CD4-positive, alpha-beta T cell (primary cell): Measurements from ENCODE around the gene MED20. TPM values are rescaled to one million over a fixed set of nuclear protein-coding genes. Genes with fewer than 3 reads are reported as not detected.
A peak's percentile ranks its signal among the peaks of the same experiment; 100 is the strongest.

ENCODE experiments used
- ATAC-seq: fragments of 200-7000 bp; cut with Tn5 transposase; one replicate; pipeline ENCODE4 v1.10.0; 2022; ENCODE audit warnings: mild to moderate bottlenecking; ENCODE audit not compliant: poor library complexity
- CTCF ChIA-PET: fragments of 350-600 bp; sonication (Branson Sonifier 250); formaldehyde crosslinking; loops from one replicate; lab custom pipeline; 2021; ENCODE audit warnings: antibody characterized with exemption, inconsistent platforms; lab: Charles Lee
- POLR2A ChIA-PET: fragments of 350-600 bp; sonication (Branson Sonifier 250); formaldehyde crosslinking; loops from one replicate; lab custom pipeline; 2021; ENCODE audit warnings: antibody characterized with exemption, inconsistent platforms; lab: Charles Lee
- DNase-seq, 14 experiments: peaks; one replicate each; pipeline ENCODE4 v3.0.0-alpha.2; 2013 to 2020; ENCODE audit warnings: mixed read lengths in 2 of 14
- H3K27ac ChIP-seq, 2 donors: one replicate each; pipeline versions ENCODE4 v1.5.1 to v1.7.0; 2013; ENCODE audit warnings: low read length in 2 of 2, low read depth in 1 of 2, mild to moderate bottlenecking in 1 of 2
- H3K27me3 ChIP-seq, 2 experiments: 1 replicate in 1 of 2; 2 replicates in 1 of 2; pipeline versions ENCODE4 v1.6.1 to v1.7.0; 2013; ENCODE audit warnings: low read length in 2 of 2, control low read depth in 1 of 2, mild to moderate bottlenecking in 1 of 2, moderate library complexity in 1 of 2; ENCODE audit not compliant: insufficient read depth in 2 of 2, control insufficient read depth in 1 of 2
- H3K36me3 ChIP-seq: one replicate; pipeline ENCODE4 v1.6.1; 2013; ENCODE audit warnings: low read length, control low read depth; ENCODE audit not compliant: insufficient read depth
- H3K4me1 ChIP-seq: one replicate; pipeline ENCODE4 v1.6.1; 2013; ENCODE audit warnings: low read length, control low read depth; ENCODE audit not compliant: insufficient read depth
- H3K4me3 ChIP-seq: one replicate; pipeline ENCODE4 v1.5.1; 2013; ENCODE audit warnings: mild to moderate bottlenecking, low read length, moderate library complexity
- H3K9me3 ChIP-seq, 2 experiments: 1 replicate in 1 of 2; 2 replicates in 1 of 2; pipeline versions ENCODE4 v1.6.1 to v1.7.0; 2013; ENCODE audit warnings: low read length in 2 of 2, mild to moderate bottlenecking in 2 of 2, control low read depth in 1 of 2, moderate library complexity in 1 of 2; ENCODE audit not compliant: control insufficient read depth in 1 of 2, insufficient read depth in 1 of 2
- H3K27ac Mint-ChIP-seq: one replicate; pipeline ENCODE4 v1.8.0; 2020; ENCODE audit warnings: mixed read lengths
- H3K27me3 Mint-ChIP-seq: one replicate; pipeline ENCODE4 v1.8.0; 2021; ENCODE audit warnings: mixed read lengths
- H3K36me3 Mint-ChIP-seq: one replicate; pipeline ENCODE4 v1.8.0; 2021; ENCODE audit warnings: low read depth, mixed read lengths
- H3K4me1 Mint-ChIP-seq: one replicate; pipeline ENCODE4 v1.8.0; 2021; ENCODE audit warnings: low read depth, mixed read lengths
- H3K4me3 Mint-ChIP-seq: one replicate; pipeline ENCODE4 v1.8.0; 2020; ENCODE audit warnings: mild to moderate bottlenecking, mixed read lengths
- H3K9me3 Mint-ChIP-seq: one replicate; pipeline ENCODE4 v1.8.0; 2020; ENCODE audit warnings: mixed read lengths
- intact Hi-C, 2 experiments: fragments of 100-400 bp; cut with DNase I in 1 of 2; cut with micrococcal nuclease in 1 of 2; formaldehyde crosslinking; loops; one replicate each; pipeline versions ENCODE4 v1.15.1 to v1.9.0; 2023 to 2025; cut with DNase I, micrococcal nuclease
- total RNA-seq, 174 experiments: library from RNA in 2 of 174; stranded (reverse) in 2 of 174; gene quantifications; one replicate each; pipeline ENCODE4 v1.2.3 and lab custom pipeline; 2021 to 2026
- TF ChIP-seq, protein P1 (sequence below): fragments of 200-600 bp; IDR thresholded peaks from one replicate; pipeline ENCODE4 v1.8.0; 2022; ENCODE audit warnings: antibody characterized with exemption, mild to moderate bottlenecking

Gene MED20
- total RNA-seq, 2 experiments from 2014 or later: 1.3 to 1.6 TPM

DNA sequence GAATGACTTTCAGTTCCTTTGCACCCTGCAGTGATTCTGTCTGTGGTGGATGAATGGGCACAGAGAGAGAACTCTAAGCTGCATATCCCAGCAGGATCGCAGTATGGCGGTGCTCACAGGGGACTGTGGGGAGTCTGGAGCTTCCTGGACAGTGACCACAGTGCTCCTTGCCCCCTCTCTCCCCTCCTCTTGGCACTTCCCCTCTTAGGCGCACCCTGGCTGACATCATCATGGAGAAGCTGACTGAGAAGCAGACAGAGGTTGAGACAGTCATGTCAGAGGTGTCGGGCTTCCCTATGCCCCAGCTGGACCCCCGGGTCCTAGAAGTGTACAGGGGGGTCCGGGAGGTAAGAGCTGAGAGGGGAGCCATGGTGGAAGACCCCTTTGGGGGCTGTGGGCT lies 9.0 kb upstream of the MED20 start:
- Mint-ChIP-seq H3K27me3 (no peaks in the 10 kb centered on the region), H3K36me3 (peaks cover 72% of the 10 kb centered on the region), H3K9me3 (no peaks in the 10 kb centered on the region), H3K4me3 (no peak overlapping the region), H3K4me1 (peaks cover 35% of the 10 kb centered on the region), H3K27ac (no peak overlapping the region)
- ATAC-seq (no peak), DNase-seq (no peak)
- H3K9me3 ChIP-seq: no peaks in the 10 kb centered on the region
- ChIA-PET POLR2A (interaction anchor here (1.0 to 5.1 kb wide), 3 partner anchors 8 to 110 kb away, joined by 3 to 32 read pairs (median 5); no protein-coding TSS in a partner anchor), CTCF (interaction anchor here (1.1 kb wide), 1 partner anchor 114 kb away, joined by 3 read pairs; no protein-coding TSS in a partner anchor)
- peaks cover 12% of the 10 kb centered on the region for H3K4me1 ChIP-seq
- intact Hi-C loops: no loop called here
- H3K27me3 ChIP-seq: no peaks in the 10 kb centered on the region
- TF ChIP-seq, protein P1, sequence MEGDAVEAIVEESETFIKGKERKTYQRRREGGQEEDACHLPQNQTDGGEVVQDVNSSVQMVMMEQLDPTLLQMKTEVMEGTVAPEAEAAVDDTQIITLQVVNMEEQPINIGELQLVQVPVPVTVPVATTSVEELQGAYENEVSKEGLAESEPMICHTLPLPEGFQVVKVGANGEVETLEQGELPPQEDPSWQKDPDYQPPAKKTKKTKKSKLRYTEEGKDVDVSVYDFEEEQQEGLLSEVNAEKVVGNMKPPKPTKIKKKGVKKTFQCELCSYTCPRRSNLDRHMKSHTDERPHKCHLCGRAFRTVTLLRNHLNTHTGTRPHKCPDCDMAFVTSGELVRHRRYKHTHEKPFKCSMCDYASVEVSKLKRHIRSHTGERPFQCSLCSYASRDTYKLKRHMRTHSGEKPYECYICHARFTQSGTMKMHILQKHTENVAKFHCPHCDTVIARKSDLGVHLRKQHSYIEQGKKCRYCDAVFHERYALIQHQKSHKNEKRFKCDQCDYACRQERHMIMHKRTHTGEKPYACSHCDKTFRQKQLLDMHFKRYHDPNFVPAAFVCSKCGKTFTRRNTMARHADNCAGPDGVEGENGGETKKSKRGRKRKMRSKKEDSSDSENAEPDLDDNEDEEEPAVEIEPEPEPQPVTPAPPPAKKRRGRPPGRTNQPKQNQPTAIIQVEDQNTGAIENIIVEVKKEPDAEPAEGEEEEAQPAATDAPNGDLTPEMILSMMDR: no peak
- H3K27ac ChIP-seq: no peak overlapping the region
- peaks cover 81% of the 10 kb centered on the region for H3K36me3 ChIP-seq
- H3K4me3 ChIP-seq: no peak overlapping the region

DNA sequence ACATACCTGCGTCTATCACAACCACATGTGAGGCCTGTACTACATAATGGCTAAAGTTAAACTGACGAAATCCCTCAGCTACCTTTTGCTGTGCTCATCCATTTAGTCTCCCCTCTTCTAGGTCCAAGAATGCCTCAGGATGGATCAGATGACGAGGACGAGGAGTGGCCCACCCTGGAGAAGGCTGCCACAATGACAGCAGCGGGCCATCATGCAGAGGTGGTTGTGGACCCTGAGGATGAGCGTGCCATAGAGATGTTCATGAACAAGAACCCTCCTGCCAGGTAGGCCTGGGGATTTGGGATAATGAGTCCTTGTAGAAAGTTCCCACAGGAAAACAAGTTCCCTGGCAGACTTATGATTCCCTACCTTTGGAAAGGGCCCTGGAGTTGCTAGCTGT lies 6.3 kb upstream of the MED20 start:
- CTCF ChIA-PET: interaction anchor here (0.7 to 2.1 kb wide), 3 partner anchors 117 to 140 kb away, joined by 3 to 5 read pairs (median 3); partner anchors contain the start of gene TOMM6

DNA sequence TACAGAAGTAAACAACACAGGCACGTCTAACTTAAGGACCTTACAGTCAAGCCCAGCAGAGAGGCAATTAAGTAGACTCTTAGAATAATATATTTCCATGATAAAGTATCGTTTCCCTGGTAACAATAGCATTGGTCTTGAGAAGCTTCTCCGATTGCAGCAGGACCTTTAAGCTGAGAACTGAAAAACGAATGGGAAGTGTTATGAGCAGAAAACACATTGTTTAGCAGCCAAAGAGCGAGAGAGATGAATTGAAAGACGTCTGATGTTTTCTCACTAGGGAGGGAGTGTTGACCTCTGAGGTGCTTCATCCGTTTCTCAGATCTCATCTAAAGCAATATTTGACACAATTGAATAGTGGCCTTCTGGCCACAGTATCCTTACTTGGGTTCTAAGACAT lies 1.2 kb upstream of the MED20 start:
- no peaks in the 10 kb centered on the region for H3K9me3 ChIP-seq
- no peak overlapping the region for H3K27ac ChIP-seq
- ChIA-PET POLR2A (interaction anchor here (1.0 to 3.5 kb wide), 10 partner anchors 8 to 129 kb away, joined by 3 to 35 read pairs (median 12); partner anchors contain the start of genes TAF8 and USP49), CTCF (interaction anchor here (1.0 to 5.6 kb wide), 6 partner anchors 15 to 142 kb away, joined by 3 to 84 read pairs (median 30); partner anchors contain the start of genes FRS3, TAF8 and TOMM6)
- TF ChIP-seq, protein P1: no peak
- Mint-ChIP-seq H3K27me3 (no peaks in the 10 kb centered on the region), H3K27ac (peak overlapping the region; percentile 94), H3K4me3 (peak overlapping the region; percentile 99), H3K9me3 (no peaks in the 10 kb centered on the region), H3K36me3 (peaks cover 31% of the 10 kb centered on the region), H3K4me1 (peaks cover 56% of the 10 kb centered on the region)
- peaks cover 6% of the 10 kb centered on the region for H3K36me3 ChIP-seq
- intact Hi-C loops: loop anchor here in 1 of 2 experiments (1.0 kb wide), 1 partner anchor 295 kb away; the partner anchor contains the start of gene MRPS10
- H3K4me1 ChIP-seq: peaks cover 31% of the 10 kb centered on the region
- ATAC-seq: no peak
- peak overlapping the region; percentile 78 for H3K4me3 ChIP-seq
- H3K27me3 ChIP-seq: no peaks in the 10 kb centered on the region
- no peak for DNase-seq

More for the DNA sequence above, 6.3 kb upstream of the MED20 start:
- Histone ChIP-seq H3K36me3 (peaks cover 56% of the 10 kb centered on the region), H3K9me3 (no peaks in the 10 kb centered on the region), H3K4me1 (peaks cover 17% of the 10 kb centered on the region), H3K4me3 (no peak overlapping the region), H3K27me3 (no peaks in the 10 kb centered on the region), H3K27ac (no peak overlapping the region)
- Mint-ChIP-seq H3K9me3 (no peaks in the 10 kb centered on the region), H3K27ac (peak overlapping the region; percentile 36), H3K27me3 (no peaks in the 10 kb centered on the region), H3K36me3 (peaks cover 58% of the 10 kb centered on the region), H3K4me3 (no peak overlapping the region), H3K4me1 (peaks cover 44% of the 10 kb centered on the region)
- TF ChIP-seq, protein P1: no peak
- DNase-seq (no peak), ATAC-seq (no peak)
- POLR2A ChIA-PET: interaction anchor here (1.5 to 5.1 kb wide), 2 partner anchors 11 to 118 kb away, joined by 6 to 32 read pairs; no protein-coding TSS in a partner anchor
- intact Hi-C loops: no loop called here
